ENCODE measurements around the gene ASL.

DNA sequence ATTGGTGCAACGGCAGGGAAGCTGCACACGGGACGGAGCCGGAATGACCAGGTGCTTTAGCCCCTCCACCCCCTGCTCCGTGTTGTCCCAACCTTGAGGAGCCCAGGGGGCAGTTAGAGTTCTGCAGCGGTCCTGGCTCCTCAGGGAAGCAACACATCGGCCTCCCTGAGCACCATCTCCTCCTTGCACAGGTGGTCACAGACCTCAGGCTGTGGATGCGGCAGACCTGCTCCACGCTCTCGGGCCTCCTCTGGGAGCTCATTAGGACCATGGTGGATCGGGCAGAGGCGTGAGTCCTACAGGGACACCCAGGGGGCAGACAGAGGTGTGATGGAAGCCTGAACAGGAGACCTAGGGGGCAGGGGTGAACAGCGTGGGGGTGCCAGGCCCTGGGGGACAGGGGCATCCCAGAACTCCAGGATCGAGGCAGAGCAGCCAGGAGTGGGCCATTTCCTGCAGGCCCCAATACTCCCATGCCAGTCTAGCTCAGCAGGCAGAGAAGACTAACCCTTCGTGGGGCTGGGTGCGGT lies 7.3 kb downstream of the ASL start:
- TF ChIP-seq, protein P1, sequence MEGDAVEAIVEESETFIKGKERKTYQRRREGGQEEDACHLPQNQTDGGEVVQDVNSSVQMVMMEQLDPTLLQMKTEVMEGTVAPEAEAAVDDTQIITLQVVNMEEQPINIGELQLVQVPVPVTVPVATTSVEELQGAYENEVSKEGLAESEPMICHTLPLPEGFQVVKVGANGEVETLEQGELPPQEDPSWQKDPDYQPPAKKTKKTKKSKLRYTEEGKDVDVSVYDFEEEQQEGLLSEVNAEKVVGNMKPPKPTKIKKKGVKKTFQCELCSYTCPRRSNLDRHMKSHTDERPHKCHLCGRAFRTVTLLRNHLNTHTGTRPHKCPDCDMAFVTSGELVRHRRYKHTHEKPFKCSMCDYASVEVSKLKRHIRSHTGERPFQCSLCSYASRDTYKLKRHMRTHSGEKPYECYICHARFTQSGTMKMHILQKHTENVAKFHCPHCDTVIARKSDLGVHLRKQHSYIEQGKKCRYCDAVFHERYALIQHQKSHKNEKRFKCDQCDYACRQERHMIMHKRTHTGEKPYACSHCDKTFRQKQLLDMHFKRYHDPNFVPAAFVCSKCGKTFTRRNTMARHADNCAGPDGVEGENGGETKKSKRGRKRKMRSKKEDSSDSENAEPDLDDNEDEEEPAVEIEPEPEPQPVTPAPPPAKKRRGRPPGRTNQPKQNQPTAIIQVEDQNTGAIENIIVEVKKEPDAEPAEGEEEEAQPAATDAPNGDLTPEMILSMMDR (IDR thresholded peaks at IDR 0.05), result no peak
- no peak for TF ChIP-seq POLR2A (IDR thresholded peaks at IDR 0.05)

Data from adrenal gland (tissue), 5 donors.